Stimulated activated CD4-positive, alpha-beta T cell treated with anti-CD3 and anti-CD28 coated beads, Interleukin-1b, Interleukin-23, amount 100 ng/mL, for 4 hours (primary cell): ENCODE measurements around the gene SPATA33.
"Not testable (repeated sequence)": the region's sequence is repeated elsewhere in the genome, so short reads cannot be mapped to it uniquely, and the experiment has no call there.

ENCODE experiments used
- DNase-seq, 2 donors: peaks; one replicate each; pipeline ENCODE4 v3.0.0-alpha.2; 2020; ENCODE audit warnings: low read depth in 2 of 2

The SPATA33 gene

GRCh38 chr16:89664238-89664637, 6.6 kb downstream of the SPATA33 start:
- DNase-seq, result not testable (repeated sequence)

GRCh38 chr16:89667000-89667399, 9.4 kb downstream of the SPATA33 start:
- not testable (repeated sequence) for DNase-seq

GRCh38 chr16:89667633-89668032, 10.0 kb downstream of the SPATA33 start:
- DNase-seq, result no peak

GRCh38 chr16:89668790-89669158, 11.1 kb downstream of the SPATA33 start:
- DNase-seq, result no peak

GRCh38 chr16:89669755-89670154, 12.1 kb downstream of the SPATA33 start:
- no peak for DNase-seq

GRCh38 chr16:89670496-89671431, 13.1 kb downstream of the SPATA33 start:
- DNase-seq, result no peak

- not testable (repeated sequence) for DNase-seq
These were observed 13.9 kb downstream of the SPATA33 start for GRCh38 chr16:89671565-89671964.

GRCh38 chr16:89672177-89672941, 14.7 kb downstream of the SPATA33 start:
- no peak for DNase-seq

GRCh38 chr16:89678258-89678657, 20.6 kb downstream of the SPATA33 start:
- DNase-seq, result no peak

GRCh38 chr16:89685916-89686315, 28.3 kb downstream of the SPATA33 start:
- DNase-seq, result no peak

- peak; percentile 85 to 87 for DNase-seq
These were observed 29.0 kb downstream of the SPATA33 start, which contains the start of gene CDK10 for GRCh38 chr16:89686520-89687091. Gene CDK10, plus strand, starts transcription at chr16:89686689. Its CDS starts 22 bp downstream, at chr16:89686711.

- DNase-seq, result no peak
These were observed 29.7 kb downstream of the SPATA33 start for GRCh38 chr16:89687092-89687940.

- no peak for DNase-seq
These were observed 30.8 kb downstream of the SPATA33 start for GRCh38 chr16:89688395-89688794.

GRCh38 chr16:89689142-89689541, 31.5 kb downstream of the SPATA33 start:
- no peak for DNase-seq

GRCh38 chr16:89689621-89690020, 32.0 kb downstream of the SPATA33 start:
- not testable (repeated sequence) for DNase-seq

- no peak for DNase-seq
These were observed 32.8 kb downstream of the SPATA33 start for GRCh38 chr16:89690392-89690901.

GRCh38 chr16:89691231-89691985, 33.8 kb downstream of the SPATA33 start:
- DNase-seq, result no peak

- no peak for DNase-seq
These were observed 34.4 kb downstream of the SPATA33 start for GRCh38 chr16:89691986-89692569.

GRCh38 chr16:89693289-89693731, 35.7 kb downstream of the SPATA33 start:
- DNase-seq, result no peak
